GM18907 (cell line): Measurements from ENCODE around the gene RGL2.

Source experiments
- ATAC-seq: cut with Tn5 transposase; IDR thresholded peaks from one replicate; pipeline ENCODE4 v1.9.1; 2021; ENCODE audit warnings: mild to moderate bottlenecking, moderate library complexity; ENCODE audit not compliant: unreplicated experiment

Gene RGL2

GRCh38 chr6:33241968-33242367, 56.8 kb downstream of the RGL2 start:
- ATAC-seq, result no peak
